Loucy (cell line): ENCODE data around the gene CYP4A22.
A peak's percentile ranks its signal among the peaks of the same experiment; 100 is the strongest.
"Not testable (repeated sequence)": the region's sequence is repeated elsewhere in the genome, so short reads cannot be mapped to it uniquely, and the experiment has no call there.

ENCODE experiments used
- H2AFZ ChIP-seq: fragments of 200-600 bp; sonication (generic); 2 replicates; pipeline ENCODE4 v1.6.0; 2016; ENCODE audit warnings: antibody characterized with exemption, mild to moderate bottlenecking, low read length, moderate library complexity
- H3F3A ChIP-seq: fragments of 200-600 bp; 2 replicates; pipeline ENCODE4 v1.6.0; 2016; ENCODE audit warnings: antibody characterized with exemption, low read depth, mild to moderate bottlenecking
- H3K27me3 ChIP-seq: fragments of 200-600 bp; sonication (generic); 2 replicates; pipeline ENCODE4 v1.6.1; 2014; ENCODE audit warnings: low read length, mild to moderate bottlenecking; ENCODE audit not compliant: insufficient read depth, poor library complexity, severe bottlenecking
- H3K36me3 ChIP-seq: fragments of 200-600 bp; sonication (generic); 2 replicates; pipeline ENCODE4 v1.6.1; 2016; ENCODE audit warnings: low read length; ENCODE audit not compliant: insufficient read depth
- H3K4me1 ChIP-seq: fragments of 200-600 bp; sonication (generic); 2 replicates; pipeline ENCODE4 v1.5.1; 2014; ENCODE audit warnings: low read length, mild to moderate bottlenecking; ENCODE audit not compliant: insufficient read depth, poor library complexity, severe bottlenecking
- H3K4me2 ChIP-seq: fragments of 200-600 bp; sonication (generic); 2 replicates; pipeline ENCODE4 v1.6.0; 2014; ENCODE audit warnings: antibody characterized with exemption, low read length, low read depth, mild to moderate bottlenecking; ENCODE audit not compliant: poor library complexity, severe bottlenecking
- H3K4me3 ChIP-seq: fragments of 200-600 bp; sonication (generic); 2 replicates; pipeline ENCODE4 v1.5.1; 2014; ENCODE audit warnings: low read length, mild to moderate bottlenecking, mixed read lengths; ENCODE audit not compliant: poor library complexity, severe bottlenecking
- H3K79me2 ChIP-seq: fragments of 200-600 bp; sonication (generic); 2 replicates; pipeline ENCODE4 v1.6.1; 2014; ENCODE audit warnings: low read length; ENCODE audit not compliant: insufficient read depth
- H3K9ac ChIP-seq: fragments of 200-600 bp; sonication (generic); 2 replicates; pipeline ENCODE4 v1.6.0; 2014; ENCODE audit warnings: mild to moderate bottlenecking, low read depth, low read length, moderate library complexity; ENCODE audit not compliant: poor library complexity, severe bottlenecking
- H3K9me2 ChIP-seq: fragments of 200-600 bp; sonication (generic); replicated peaks from 2 replicates; pipeline ENCODE4 v1.6.1; 2016; ENCODE audit warnings: low read depth, low read length, mixed read lengths
- H3K9me3 ChIP-seq: fragments of 200-600 bp; sonication (generic); 2 replicates; pipeline ENCODE4 v1.6.1; 2014; ENCODE audit warnings: mild to moderate bottlenecking, antibody characterized with exemption, low read length, low read depth; ENCODE audit not compliant: insufficient read depth
- H4K20me1 ChIP-seq: fragments of 200-600 bp; sonication (generic); 2 replicates; pipeline ENCODE4 v1.6.0; 2014; ENCODE audit warnings: antibody characterized with exemption, low read length, mild to moderate bottlenecking; ENCODE audit not compliant: insufficient read depth, poor library complexity, severe bottlenecking
- EZH2phosphoT487 ChIP-seq: fragments of 200-600 bp; IDR thresholded peaks from 2 replicates; pipeline ENCODE4 v1.6.1; 2018; ENCODE audit warnings: antibody characterized with exemption, mild to moderate bottlenecking, moderate library complexity, borderline replicate concordance
- TF ChIP-seq, protein P1 (sequence below): fragments of 200-600 bp; sonication (generic); conservative IDR thresholded peaks from 2 replicates; pipeline ENCODE4 v1.5.1; 2014; ENCODE audit warnings: mild to moderate bottlenecking, antibody characterized with exemption, low read length

Gene CYP4A22

DNA sequence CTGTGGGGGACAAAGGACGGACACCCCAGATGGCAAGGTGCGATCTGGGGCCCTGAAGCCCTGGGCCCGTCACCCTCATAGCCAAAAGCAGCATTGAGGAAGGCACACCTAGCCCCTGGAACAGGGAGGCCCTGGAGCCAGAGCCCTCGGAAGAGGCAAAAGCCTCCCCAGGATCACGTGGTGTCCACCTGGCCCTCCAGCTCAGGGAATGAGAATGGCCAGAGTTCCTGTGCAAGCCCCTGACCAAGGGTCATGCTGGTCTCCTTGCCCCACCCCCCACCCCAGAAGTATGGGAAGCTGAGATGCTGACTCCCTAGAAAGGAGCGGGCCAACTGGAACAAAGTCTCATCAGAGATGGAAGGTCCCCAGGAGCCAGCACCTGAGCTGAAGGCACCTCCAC is 53.6 kb downstream of the CYP4A22 start:
- TF ChIP-seq EZH2phosphoT487, result no peak
- TF ChIP-seq, protein P1, sequence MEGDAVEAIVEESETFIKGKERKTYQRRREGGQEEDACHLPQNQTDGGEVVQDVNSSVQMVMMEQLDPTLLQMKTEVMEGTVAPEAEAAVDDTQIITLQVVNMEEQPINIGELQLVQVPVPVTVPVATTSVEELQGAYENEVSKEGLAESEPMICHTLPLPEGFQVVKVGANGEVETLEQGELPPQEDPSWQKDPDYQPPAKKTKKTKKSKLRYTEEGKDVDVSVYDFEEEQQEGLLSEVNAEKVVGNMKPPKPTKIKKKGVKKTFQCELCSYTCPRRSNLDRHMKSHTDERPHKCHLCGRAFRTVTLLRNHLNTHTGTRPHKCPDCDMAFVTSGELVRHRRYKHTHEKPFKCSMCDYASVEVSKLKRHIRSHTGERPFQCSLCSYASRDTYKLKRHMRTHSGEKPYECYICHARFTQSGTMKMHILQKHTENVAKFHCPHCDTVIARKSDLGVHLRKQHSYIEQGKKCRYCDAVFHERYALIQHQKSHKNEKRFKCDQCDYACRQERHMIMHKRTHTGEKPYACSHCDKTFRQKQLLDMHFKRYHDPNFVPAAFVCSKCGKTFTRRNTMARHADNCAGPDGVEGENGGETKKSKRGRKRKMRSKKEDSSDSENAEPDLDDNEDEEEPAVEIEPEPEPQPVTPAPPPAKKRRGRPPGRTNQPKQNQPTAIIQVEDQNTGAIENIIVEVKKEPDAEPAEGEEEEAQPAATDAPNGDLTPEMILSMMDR, result no peak
- H3K9me2 ChIP-seq, result no peaks in the 10 kb centered on the region
- H3K9me3 ChIP-seq, result no peaks in the 10 kb centered on the region
- no peaks in the 10 kb centered on the region for H4K20me1 ChIP-seq
- H3K36me3 ChIP-seq, result no peaks in the 10 kb centered on the region
- H3K4me1 ChIP-seq, result no peaks in the 10 kb centered on the region
- H3K79me2 ChIP-seq, result no peaks in the 10 kb centered on the region
- H3K4me2 ChIP-seq, result no peak overlapping the region
- no peak overlapping the region for H3K4me3 ChIP-seq
- no peak overlapping the region for H3K9ac ChIP-seq
- H3K27me3 ChIP-seq, result no peaks in the 10 kb centered on the region
- no peaks in the 10 kb centered on the region for H3F3A ChIP-seq
- H2AFZ ChIP-seq, result no peak overlapping the region

- Histone ChIP-seq H3K36me3 (no peaks in the 10 kb centered on the region), H4K20me1 (no peaks in the 10 kb centered on the region), H3K9ac (no peak overlapping the region), H3K79me2 (no peaks in the 10 kb centered on the region), H3K9me3 (no peaks in the 10 kb centered on the region), H3K4me1 (no peaks in the 10 kb centered on the region), H3K9me2 (no peaks in the 10 kb centered on the region), H3K4me2 (no peak overlapping the region), H3K27me3 (no peaks in the 10 kb centered on the region), H3K4me3 (no peak overlapping the region), H3F3A (no peaks in the 10 kb centered on the region), H2AFZ (peak overlapping the region; percentile 44; the same call in 1 of the 2 replicates)
- no peak for TF ChIP-seq EZH2phosphoT487
- TF ChIP-seq, protein P1, result no peak
Observed at GRCh38 chr1:47191940-47192457, 54.8 kb downstream of the CYP4A22 start.

GRCh38 chr1:47192458-47193384 is 55.5 kb downstream of the CYP4A22 start:
- no peaks in the 10 kb centered on the region for H3F3A ChIP-seq
- peak overlapping the region; percentile 44 for H2AFZ ChIP-seq
- no peak overlapping the region for H3K9ac ChIP-seq
- H4K20me1 ChIP-seq, result no peaks in the 10 kb centered on the region
- H3K79me2 ChIP-seq, result no peaks in the 10 kb centered on the region
- no peaks in the 10 kb centered on the region for H3K9me2 ChIP-seq
- H3K36me3 ChIP-seq, result no peaks in the 10 kb centered on the region
- no peak overlapping the region for H3K4me3 ChIP-seq
- no peaks in the 10 kb centered on the region for H3K9me3 ChIP-seq
- no peak overlapping the region for H3K4me2 ChIP-seq
- TF ChIP-seq, protein P1, result peak; percentile 98
- TF ChIP-seq EZH2phosphoT487, result no peak
- no peaks in the 10 kb centered on the region for H3K27me3 ChIP-seq
- no peaks in the 10 kb centered on the region for H3K4me1 ChIP-seq

DNA sequence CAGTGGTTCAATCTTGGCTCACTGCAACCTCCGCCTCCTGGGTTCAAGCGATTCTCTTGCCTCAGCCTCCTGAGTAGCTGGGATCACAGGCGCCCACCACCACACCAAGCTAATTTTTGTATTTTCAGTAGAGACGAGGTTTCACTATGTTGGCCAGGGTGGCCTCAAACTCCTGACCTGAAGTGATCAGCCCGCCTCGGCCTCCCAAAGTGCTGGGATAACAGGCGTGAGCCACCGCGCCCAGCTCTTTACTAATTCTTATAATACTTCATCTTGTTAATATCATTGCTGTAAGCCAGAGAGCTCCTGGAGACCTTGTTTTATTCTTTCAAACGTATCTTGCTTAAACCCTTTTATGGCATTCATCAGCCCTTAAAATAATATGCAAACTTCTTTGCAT is 56.3 kb downstream of the CYP4A22 start:
- H3K4me3 ChIP-seq, H3F3A ChIP-seq, H3K9ac ChIP-seq, H3K9me3 ChIP-seq, H2AFZ ChIP-seq, H3K4me2 ChIP-seq, H3K9me2 ChIP-seq, H3K27me3 ChIP-seq, H3K36me3 ChIP-seq, H3K4me1 ChIP-seq, H3K79me2 ChIP-seq, H4K20me1 ChIP-seq: not testable (repeated sequence)
